ENCODE data around the gene TBCB. TPM values are rescaled to one million over a fixed set of nuclear protein-coding genes. Genes with fewer than 3 reads are reported as not detected.
A peak's percentile ranks its signal among the peaks of the same experiment; 100 is the strongest.
"Not testable (repeated sequence)": the region's sequence is repeated elsewhere in the genome, so short reads cannot be mapped to it uniquely, and the experiment has no call there.

The TBCB gene
- total and polyA plus RNA-seq, 2 of the 4 experiments (the other 2 are of a cell fraction): 182 to 269 TPM

GRCh38 chr19:36131221-36131620, 16.0 kb downstream of the TBCB start:
- H3K27me3 ChIP-seq (ENCODE audit: control insufficient read depth, insufficient read depth, low read length); H3K27ac ChIP-seq (ENCODE audit: insufficient read depth, low read length); ATAC-seq (ENCODE audit: low read depth); H2BK120ac ChIP-seq (ENCODE audit: low read depth, low read length); H4K8ac ChIP-seq (ENCODE audit: low read depth in 2 of 2, low read length in 2 of 2); H2AK9ac ChIP-seq (replicated peaks; ENCODE audit: low read depth, low read length, poor library complexity); H3K14ac ChIP-seq (replicated peaks; ENCODE audit: low read depth, low read length); H3K79me1 ChIP-seq (ENCODE audit: low read depth in 1 of 2, low read length in 2 of 2); H2BK20ac ChIP-seq (ENCODE audit: low read depth, low read length); H3K9ac ChIP-seq (ENCODE audit: low read depth, low read length); CTCF ChIA-PET; DNase-seq; dilution Hi-C loops (cut with HindIII; ENCODE audit: low sequenced_read_pairs, unreplicated experiment); in situ Hi-C loops (cut with MboI; ENCODE audit: low sequenced_read_pairs); H3K56ac ChIP-seq (ENCODE audit: extremely low read depth, insufficient read depth, low read length); H3K9me3 ChIP-seq (ENCODE audit: control insufficient read depth, insufficient read depth, low read length); H3K4me2 ChIP-seq (ENCODE audit: low read depth, low read length); H3K4me1 ChIP-seq (ENCODE audit: control insufficient read depth, insufficient read depth, low read length); H3K23ac ChIP-seq (ENCODE audit: low read depth, low read length); H3K9me1 ChIP-seq (ENCODE audit: insufficient read depth, low read length); H3K36me3 ChIP-seq (ENCODE audit: control insufficient read depth, insufficient read depth, low read length); H2BK5ac ChIP-seq (ENCODE audit: low read depth, low read length, poor library complexity, severe bottlenecking); BruUV-seq (replicated peaks); H2BK15ac ChIP-seq (ENCODE audit: low read depth, low read length); H4K91ac ChIP-seq (ENCODE audit: insufficient read depth, low read depth, low read length); H4K5ac ChIP-seq (ENCODE audit: low read depth, low read length); intact Hi-C loops (cut with micrococcal nuclease); H3K4ac ChIP-seq (ENCODE audit: low read depth, low read length); POLR2A ChIA-PET (ENCODE audit: unreplicated experiment); H4K20me1 ChIP-seq (ENCODE audit: insufficient read depth, low read length); H3K4me3 ChIP-seq (ENCODE audit: insufficient read depth, low read depth, low read length); H2AK5ac ChIP-seq (ENCODE audit: low read depth, low read length); H2AFZ ChIP-seq (replicated peaks; ENCODE audit: low read length, poor library complexity); H3K18ac ChIP-seq (ENCODE audit: low read depth, low read length): not testable (repeated sequence)
- WGBS, 2 experiments (ENCODE audit: extremely low coverage in 2 of 2, insufficient read length in 1 of 2): no CpG with 5 or more reads among the region's 6 CpGs

DNA sequence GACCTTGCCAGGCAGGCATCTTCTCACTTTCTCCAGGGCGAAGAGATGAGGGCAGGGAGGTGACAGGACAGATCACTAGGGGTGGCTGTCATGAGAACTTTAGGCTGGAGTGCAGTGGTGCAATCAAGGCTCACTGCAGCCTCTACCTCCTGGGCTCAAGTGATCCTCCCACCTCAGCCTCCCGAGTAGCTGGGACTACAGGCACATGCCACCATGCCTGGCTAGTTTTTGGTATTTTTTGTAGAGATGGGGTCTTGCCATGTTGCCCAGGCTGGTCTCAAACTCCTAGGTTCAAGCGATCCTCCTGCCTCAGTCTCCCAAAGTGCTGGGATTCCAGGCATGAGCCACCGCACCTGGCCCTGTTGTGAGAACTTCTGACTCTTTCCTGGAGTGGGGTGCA, 19.6 kb downstream of the TBCB start:
- H4K8ac ChIP-seq (ENCODE audit: low read depth in 2 of 2, low read length in 2 of 2); H2BK15ac ChIP-seq (ENCODE audit: low read depth, low read length); H3K23ac ChIP-seq (ENCODE audit: low read depth, low read length); H2AK5ac ChIP-seq (ENCODE audit: low read depth, low read length); H3K4ac ChIP-seq (ENCODE audit: low read depth, low read length); H3K9me1 ChIP-seq (ENCODE audit: insufficient read depth, low read length); H3K4me2 ChIP-seq (ENCODE audit: low read depth, low read length); in situ Hi-C loops (cut with MboI; ENCODE audit: low sequenced_read_pairs); H3K4me3 ChIP-seq (ENCODE audit: insufficient read depth, low read depth, low read length); POLR2A ChIA-PET (ENCODE audit: unreplicated experiment); CTCF ChIA-PET; H3K79me1 ChIP-seq (ENCODE audit: low read depth in 1 of 2, low read length in 2 of 2); dilution Hi-C loops (cut with HindIII; ENCODE audit: low sequenced_read_pairs, unreplicated experiment); H3K9ac ChIP-seq (ENCODE audit: low read depth, low read length); H3K9me3 ChIP-seq (ENCODE audit: control insufficient read depth, insufficient read depth, low read length); H4K20me1 ChIP-seq (ENCODE audit: insufficient read depth, low read length); intact Hi-C loops (cut with micrococcal nuclease); H4K5ac ChIP-seq (ENCODE audit: low read depth, low read length); DNase-seq; H3K27me3 ChIP-seq (ENCODE audit: control insufficient read depth, insufficient read depth, low read length); H3K56ac ChIP-seq (ENCODE audit: extremely low read depth, insufficient read depth, low read length); H4K91ac ChIP-seq (ENCODE audit: insufficient read depth, low read depth, low read length); H3K4me1 ChIP-seq (ENCODE audit: control insufficient read depth, insufficient read depth, low read length); ATAC-seq (ENCODE audit: low read depth); H3K27ac ChIP-seq (ENCODE audit: insufficient read depth, low read length); H3K18ac ChIP-seq (ENCODE audit: low read depth, low read length); H2BK120ac ChIP-seq (ENCODE audit: low read depth, low read length); BruUV-seq (replicated peaks); H3K14ac ChIP-seq (replicated peaks; ENCODE audit: low read depth, low read length); H2BK5ac ChIP-seq (ENCODE audit: low read depth, low read length, poor library complexity, severe bottlenecking); H2BK20ac ChIP-seq (ENCODE audit: low read depth, low read length); H3K36me3 ChIP-seq (ENCODE audit: control insufficient read depth, insufficient read depth, low read length): not testable (repeated sequence)
- 100% methylated on average over 1 of the region's 4 CpGs; no CpG with 5 or more reads in 1 of the 2 experiments for WGBS, 2 experiments (ENCODE audit: extremely low coverage in 2 of 2, insufficient read length in 1 of 2)
- H2AK9ac ChIP-seq (replicated peaks; ENCODE audit: low read depth, low read length, poor library complexity): peak overlapping the region; percentile 61
- peak overlapping the region; percentile 41 for H2AFZ ChIP-seq (replicated peaks; ENCODE audit: low read length, poor library complexity)
